Nephron progenitor cell (in vitro differentiated cells): ENCODE data around the gene GTF2A1.

Experiments
- DNase-seq: peaks from one replicate; pipeline ENCODE4 v3.0.0; 2021
- H3K27ac Mint-ChIP-seq: 2 replicates; pipeline ENCODE4 v1.8.0; 2021; ENCODE audit warnings: mild to moderate bottlenecking, moderate library complexity, mixed read lengths
- H3K27me3 Mint-ChIP-seq: 2 replicates; pipeline ENCODE4 v1.8.0; 2021; ENCODE audit warnings: mild to moderate bottlenecking, low read depth, mixed read lengths; ENCODE audit not compliant: poor library complexity
- H3K36me3 Mint-ChIP-seq: 2 replicates; pipeline ENCODE4 v1.8.0; 2021; ENCODE audit warnings: low read depth, mixed read lengths
- H3K4me1 Mint-ChIP-seq: 2 replicates; pipeline ENCODE4 v1.8.0; 2021; ENCODE audit warnings: mixed read lengths
- H3K4me3 Mint-ChIP-seq: 2 replicates; pipeline ENCODE4 v1.8.0; 2021; ENCODE audit warnings: mild to moderate bottlenecking, moderate library complexity, mixed read lengths
- H3K9me3 Mint-ChIP-seq: 2 replicates; pipeline ENCODE4 v1.8.0; 2021; ENCODE audit warnings: mild to moderate bottlenecking, moderate library complexity, mixed read lengths
- CTCF ChIP-seq: fragments of 200-600 bp; sonication (generic); IDR thresholded peaks from 2 replicates; pipeline ENCODE4 v1.5.0; 2021; ENCODE audit warnings: antibody characterized with exemption

The GTF2A1 gene

GRCh38 chr14:81222691-81223090, 1.9 kb upstream of the GTF2A1 start:
- Mint-ChIP-seq H3K4me1 (peaks cover 32% of the 10 kb centered on the region), H3K4me3 (peak overlapping the region; percentile 44), H3K36me3 (peaks cover 4% of the 10 kb centered on the region), H3K9me3 (no peaks in the 10 kb centered on the region), H3K27me3 (peaks cover 9% of the 10 kb centered on the region), H3K27ac (peak overlapping the region; percentile 25)
- TF ChIP-seq CTCF: no peak
- no peak for DNase-seq

DNA sequence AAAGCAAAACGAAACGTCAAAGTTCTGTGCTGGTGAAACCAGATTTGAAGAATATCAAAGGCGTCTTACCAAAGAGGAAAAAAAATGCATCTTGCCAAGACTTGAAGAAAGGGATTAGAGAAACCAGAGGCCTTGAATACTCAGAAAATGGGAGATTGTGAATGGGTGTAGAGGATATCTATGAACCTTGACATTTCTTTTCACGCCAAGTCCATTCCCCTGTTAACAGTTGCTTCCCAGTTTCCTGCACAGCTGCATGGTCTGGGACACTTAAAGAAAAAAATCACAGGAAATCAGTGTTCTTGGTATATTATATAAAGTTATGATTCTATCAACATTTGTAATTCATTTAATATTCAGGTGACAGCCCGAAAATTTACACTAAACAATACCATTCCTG, 1.4 kb upstream of the GTF2A1 start:
- Mint-ChIP-seq H3K27me3 (peaks cover 9% of the 10 kb centered on the region), H3K9me3 (no peaks in the 10 kb centered on the region), H3K27ac (peak overlapping the region; percentile 100), H3K36me3 (peaks cover 6% of the 10 kb centered on the region), H3K4me3 (peak overlapping the region; percentile 98), H3K4me1 (peaks cover 38% of the 10 kb centered on the region)
- no peak for TF ChIP-seq CTCF
- no peak for DNase-seq

DNA sequence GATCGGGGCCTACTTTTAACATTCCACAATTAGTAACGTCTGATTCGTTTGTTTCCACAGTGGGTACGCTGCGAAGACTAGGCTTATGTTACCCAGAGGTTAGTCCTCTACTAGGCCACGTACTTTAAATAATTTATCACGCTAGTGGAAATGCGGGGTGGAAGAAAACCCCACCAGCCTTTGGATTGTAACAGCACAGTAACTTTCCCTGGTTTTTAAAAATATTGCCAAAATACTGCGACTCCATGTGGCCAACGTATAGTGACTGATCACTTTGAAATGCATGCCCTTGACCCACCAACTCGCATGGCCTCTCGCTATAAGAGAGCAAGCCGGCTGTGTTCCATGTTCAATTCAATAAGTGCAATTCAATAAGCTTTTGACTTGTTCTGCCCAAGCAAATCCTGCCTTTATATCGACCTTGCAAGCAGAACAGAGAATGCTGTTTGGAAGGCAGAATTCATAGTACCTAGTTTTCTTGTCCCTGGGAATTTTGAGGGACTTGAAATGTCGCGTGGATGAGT, 882 bp upstream of the GTF2A1 start:
- H3K36me3 Mint-ChIP-seq: peaks cover 9% of the 10 kb centered on the region
- no peak for TF ChIP-seq CTCF
- peaks cover 42% of the 10 kb centered on the region for H3K4me1 Mint-ChIP-seq
- H3K4me3 Mint-ChIP-seq: peak overlapping the region; percentile 98
- DNase-seq: no peak
- no peaks in the 10 kb centered on the region for H3K9me3 Mint-ChIP-seq
- peaks cover 9% of the 10 kb centered on the region for H3K27me3 Mint-ChIP-seq
- peak overlapping the region; percentile 100 for H3K27ac Mint-ChIP-seq

DNA sequence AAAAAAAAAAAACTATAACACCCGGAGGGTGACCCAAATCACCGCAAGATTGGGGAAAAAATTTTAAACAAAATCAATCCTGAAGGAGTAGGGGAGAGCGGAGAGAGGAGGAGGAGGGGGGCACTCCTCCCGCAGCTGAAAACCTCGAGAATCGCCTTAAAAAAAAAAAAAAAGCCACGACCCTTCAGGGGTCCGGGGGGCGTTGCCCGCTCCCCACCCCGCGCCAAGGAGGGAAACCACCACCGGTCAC, 254 bp downstream of the GTF2A1 start:
- H3K36me3 Mint-ChIP-seq: peaks cover 20% of the 10 kb centered on the region
- no peak for DNase-seq
- H3K27me3 Mint-ChIP-seq: peaks cover 9% of the 10 kb centered on the region
- peaks cover 49% of the 10 kb centered on the region for H3K4me1 Mint-ChIP-seq
- TF ChIP-seq CTCF: no peak
- peak overlapping the region; percentile 98 for H3K4me3 Mint-ChIP-seq
- H3K9me3 Mint-ChIP-seq: no peaks in the 10 kb centered on the region
- H3K27ac Mint-ChIP-seq: peak overlapping the region; percentile 99

DNA sequence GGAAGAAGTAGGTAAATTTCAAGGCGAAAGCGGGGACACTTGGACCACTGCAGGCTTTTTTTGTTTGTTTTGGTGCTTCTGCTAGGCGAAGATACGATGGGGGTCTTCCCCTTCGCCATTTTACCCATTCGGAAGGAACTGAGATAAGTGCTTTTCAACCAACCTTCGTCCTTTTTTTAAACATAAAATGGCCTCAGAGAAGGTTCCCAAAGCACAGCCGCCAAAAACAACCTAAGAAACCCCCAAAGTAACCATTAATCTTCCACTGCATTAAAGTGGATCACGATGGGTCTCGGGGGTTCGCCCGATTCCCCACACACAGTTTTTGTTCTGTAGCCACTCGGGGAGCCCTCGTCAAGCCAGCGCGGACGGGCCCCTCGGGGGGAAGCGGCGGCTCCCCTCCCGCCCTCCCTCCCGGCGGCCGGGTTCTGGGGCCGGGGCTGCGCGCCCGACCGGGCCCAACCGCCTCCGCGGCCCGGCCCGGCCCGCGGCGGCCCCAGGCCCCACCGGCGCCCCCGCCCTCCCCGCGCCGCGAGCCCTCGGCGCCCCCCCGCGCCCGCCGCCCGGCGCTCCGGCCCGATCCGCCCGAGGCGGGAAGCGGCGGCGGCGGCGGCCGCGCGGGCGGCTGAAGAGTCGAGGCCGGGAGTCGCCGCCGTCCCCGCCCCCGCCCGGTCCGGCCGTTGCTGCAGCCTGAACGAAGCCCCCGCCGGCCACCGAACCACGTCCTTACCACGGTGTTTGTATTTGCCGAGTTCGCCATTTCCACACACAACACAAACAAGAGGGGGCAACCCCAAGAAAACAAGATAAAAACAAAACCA, 790 bp downstream of the GTF2A1 start:
- Mint-ChIP-seq H3K9me3 (no peaks in the 10 kb centered on the region), H3K4me3 (peak overlapping the region; percentile 98), H3K27ac (peak overlapping the region; percentile 100), H3K36me3 (peaks cover 25% of the 10 kb centered on the region), H3K4me1 (peaks cover 51% of the 10 kb centered on the region), H3K27me3 (peaks cover 9% of the 10 kb centered on the region)
- no peak for TF ChIP-seq CTCF
- DNase-seq: peak; percentile 68
